NCI-H2029 treated with DMSO at 0.1 percent for 48 hours (cell line): Measurements from ENCODE around the gene RPL13A.

Experiments
- DNase-seq: peaks from one replicate; lab custom pipeline; 2025; lab: John Stamatoyannopoulos, UW

RPL13A gene

DNA sequence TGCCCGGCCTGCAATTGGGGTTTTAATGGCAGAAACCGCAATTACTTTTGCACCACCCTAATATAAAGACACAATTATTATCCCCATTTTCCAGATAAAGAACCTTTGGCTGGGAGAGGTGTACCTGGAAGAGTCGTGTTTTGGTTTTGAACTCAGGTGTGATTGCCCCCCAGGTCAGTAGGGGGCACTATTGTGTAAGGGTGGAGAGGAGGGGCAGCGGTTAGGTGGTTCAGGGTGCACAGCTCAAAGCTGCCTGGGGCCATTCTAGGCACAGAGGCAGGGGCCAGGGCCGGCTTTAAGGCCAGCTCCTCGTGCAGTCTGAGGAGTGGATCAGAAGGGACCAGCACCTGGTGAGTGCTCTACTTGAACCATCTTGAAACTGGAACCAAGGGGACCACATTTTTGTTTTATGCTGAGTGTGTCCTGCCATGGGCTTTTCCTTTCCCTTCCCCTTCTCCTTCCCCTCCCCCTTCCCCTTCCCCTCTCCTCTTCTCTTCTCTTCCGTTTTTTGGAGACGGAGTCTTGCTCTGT lies 19.2 kb downstream of the RPL13A start:
- peak; percentile 28 for DNase-seq

DNA sequence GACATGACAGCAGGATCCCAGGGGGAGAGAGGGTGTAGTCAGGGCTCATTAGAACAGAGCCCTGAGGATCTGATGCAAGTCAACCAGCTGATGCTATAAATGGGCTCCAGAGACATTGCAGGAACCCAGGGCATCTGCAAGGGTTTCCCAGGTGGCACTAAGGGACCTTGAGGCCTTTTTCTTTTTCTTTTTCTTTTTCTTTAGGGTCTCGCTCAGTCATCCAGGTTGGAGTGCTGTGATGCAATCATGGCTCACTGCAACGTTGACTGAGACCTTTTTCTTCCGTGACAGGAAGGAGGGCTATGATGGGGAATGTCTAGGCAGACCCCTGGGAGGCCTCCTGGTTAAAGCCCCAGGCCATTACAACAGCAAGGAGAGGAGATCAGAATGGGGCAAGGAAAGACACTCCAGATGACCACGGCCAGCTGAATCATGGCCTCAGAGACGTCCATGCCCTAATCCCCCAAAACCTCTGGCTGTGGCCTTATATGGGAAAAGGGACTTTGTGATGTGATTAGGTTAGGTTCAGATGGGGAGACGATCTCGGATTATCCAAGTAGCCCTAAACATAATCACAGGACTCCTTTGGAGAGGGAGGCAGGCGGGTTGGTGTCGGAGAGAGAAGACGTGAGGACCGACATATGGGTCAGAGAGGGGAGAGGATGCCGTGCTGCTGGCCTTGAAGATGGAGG lies 20.5 kb downstream of the RPL13A start:
- DNase-seq, result no peak

GRCh38 chr19:49512970-49513745 lies 25.8 kb downstream of the RPL13A start:
- DNase-seq, result no peak

- DNase-seq, result no peak
These were observed 26.3 kb downstream of the RPL13A start for GRCh38 chr19:49513746-49514118.

- no peak for DNase-seq
These were observed 26.7 kb downstream of the RPL13A start for GRCh38 chr19:49514151-49514550.

- DNase-seq, result no peak
These were observed 28.4 kb downstream of the RPL13A start for GRCh38 chr19:49515767-49516166.

DNA sequence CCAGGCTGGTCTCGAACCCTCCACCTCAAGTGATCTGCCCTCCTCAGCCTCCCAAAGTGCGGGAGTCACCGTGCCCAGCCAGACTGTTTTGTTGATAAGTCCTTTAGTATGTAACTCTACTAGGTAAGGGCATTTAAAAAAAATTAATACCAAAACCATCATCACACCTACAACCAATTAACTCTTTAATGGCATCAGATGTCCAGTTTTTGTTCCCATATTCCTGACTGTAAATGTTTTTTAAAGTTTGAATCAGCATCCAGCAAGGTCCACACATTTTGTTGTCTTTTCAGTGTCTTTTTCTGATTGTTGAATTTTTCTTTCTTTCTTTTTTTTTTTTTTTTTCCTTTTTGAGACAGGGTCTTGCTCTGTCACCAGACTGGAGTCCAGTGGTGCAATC lies 30.6 kb downstream of the RPL13A start:
- no peak for DNase-seq

DNA sequence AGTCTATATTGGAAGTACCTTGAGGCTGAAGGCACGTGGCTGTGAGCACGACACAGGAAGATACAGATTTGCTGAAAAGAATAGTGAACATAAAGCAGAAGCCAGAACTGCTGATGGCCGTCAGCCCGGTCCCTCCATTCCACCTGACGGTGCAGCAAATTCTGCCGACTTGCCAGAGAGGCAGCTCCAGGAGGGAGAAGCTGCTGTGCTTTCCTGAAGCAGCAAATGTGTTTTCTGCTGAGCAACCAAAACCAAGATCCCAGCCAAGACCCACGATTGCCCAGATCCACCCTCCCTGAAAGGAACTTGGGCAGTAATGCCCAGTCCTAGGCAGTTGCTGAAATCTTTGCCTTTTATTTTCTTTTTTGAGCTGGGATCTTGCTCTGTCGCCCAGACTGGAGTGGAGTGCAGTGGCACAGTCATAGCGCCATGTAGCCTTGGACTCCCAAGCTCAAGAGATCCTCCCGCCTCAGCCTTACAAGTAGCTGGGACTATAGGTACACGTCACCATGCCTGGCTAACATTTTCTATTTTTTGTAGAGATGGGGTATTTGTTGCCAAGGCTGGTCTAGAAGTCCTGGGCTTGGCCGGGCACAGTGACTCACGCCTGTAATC lies 33.4 kb downstream of the RPL13A start:
- no peak for DNase-seq

- no peak for DNase-seq
These were observed 37.5 kb downstream of the RPL13A start for GRCh38 chr19:49524812-49525455.

DNA sequence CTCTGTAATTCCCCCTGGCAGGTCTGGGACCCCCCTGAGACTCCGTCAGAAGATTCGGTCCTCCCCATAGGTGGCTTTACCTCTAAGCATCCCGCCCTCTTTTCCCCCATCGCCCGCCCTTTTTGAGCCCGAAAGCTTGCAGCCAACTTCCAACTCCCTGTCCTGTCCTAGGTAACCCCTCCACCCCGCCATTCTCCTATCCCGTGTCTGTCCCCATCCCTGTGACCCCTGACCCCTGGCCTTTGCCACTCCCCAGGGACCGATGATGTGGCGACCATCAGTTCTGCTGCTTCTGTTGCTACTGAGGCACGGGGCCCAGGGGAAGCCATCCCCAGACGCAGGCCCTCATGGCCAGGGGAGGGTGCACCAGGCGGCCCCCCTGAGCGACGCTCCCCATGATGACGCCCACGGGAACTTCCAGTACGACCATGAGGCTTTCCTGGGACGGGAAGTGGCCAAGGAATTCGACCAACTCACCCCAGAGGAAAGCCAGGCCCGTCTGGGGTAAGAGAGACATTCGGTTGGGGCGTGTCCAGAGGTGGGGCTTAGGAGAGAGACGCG lies 40.9 kb downstream of the RPL13A start:
- DNase-seq, result no peak

DNA sequence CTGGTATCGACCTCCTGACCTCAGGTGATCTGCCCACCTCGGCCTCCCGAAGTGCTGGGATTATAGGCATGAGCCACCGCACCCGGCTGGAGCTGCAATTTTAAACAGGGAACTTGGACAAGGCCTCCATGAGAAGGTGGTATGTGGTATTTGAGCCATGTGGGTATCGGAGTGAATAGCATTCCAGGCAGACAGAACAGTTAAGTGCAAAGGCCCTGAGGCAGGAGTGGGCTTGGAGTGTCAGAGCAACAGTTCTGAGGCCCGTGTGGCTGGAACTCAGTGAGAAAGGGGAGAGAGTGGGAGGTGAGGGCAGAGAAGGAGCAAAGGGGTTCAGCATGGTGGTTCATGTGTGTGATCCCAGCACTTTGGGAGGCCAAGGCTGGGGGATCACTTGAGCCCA lies 43.3 kb downstream of the RPL13A start:
- DNase-seq, result no peak

DNA sequence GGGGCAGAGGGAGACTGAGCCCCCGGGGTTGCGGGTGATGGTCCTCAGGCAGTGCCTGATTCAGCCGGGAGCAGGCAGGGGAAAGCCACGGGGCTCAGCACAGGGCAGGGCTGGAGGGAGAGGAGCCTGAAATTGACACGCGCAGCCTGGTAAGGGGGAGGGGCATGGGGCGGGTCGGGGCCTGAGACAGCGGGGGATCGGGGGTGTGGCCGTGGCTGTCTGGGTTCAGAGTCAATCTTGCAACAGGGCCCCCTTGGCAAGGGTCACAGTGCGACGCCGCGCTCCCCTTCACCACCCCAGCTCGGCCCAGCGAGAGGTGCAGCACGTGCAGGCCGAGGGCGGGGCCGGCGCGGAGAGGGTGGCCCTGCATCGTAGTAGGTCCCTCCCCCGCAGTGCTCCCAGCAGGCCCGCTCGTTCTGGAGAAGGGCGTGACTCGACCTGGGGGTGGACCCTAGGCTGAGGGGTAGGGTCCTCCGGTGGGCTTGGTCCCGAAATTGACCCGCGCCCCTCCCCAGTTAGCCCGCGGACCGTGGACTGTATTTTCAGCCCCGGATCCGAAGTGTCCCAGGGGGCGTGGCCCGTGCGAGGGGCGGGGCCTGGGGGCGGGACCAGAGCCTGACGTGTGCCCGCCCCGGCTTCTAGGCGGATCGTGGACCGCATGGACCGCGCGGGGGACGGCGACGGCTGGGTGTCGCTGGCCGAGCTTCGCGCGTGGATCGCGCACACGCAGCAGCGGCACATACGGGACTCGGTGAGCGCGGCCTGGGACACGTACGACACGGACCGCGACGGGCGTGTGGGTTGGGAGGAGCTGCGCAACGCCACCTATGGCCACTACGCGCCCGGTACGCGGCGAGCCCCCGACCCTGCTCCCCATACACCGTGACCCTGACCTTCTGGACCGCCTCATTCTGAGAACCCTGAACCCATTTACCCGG lies 46.4 kb downstream of the RPL13A start:
- peak; percentile 30 for DNase-seq

DNA sequence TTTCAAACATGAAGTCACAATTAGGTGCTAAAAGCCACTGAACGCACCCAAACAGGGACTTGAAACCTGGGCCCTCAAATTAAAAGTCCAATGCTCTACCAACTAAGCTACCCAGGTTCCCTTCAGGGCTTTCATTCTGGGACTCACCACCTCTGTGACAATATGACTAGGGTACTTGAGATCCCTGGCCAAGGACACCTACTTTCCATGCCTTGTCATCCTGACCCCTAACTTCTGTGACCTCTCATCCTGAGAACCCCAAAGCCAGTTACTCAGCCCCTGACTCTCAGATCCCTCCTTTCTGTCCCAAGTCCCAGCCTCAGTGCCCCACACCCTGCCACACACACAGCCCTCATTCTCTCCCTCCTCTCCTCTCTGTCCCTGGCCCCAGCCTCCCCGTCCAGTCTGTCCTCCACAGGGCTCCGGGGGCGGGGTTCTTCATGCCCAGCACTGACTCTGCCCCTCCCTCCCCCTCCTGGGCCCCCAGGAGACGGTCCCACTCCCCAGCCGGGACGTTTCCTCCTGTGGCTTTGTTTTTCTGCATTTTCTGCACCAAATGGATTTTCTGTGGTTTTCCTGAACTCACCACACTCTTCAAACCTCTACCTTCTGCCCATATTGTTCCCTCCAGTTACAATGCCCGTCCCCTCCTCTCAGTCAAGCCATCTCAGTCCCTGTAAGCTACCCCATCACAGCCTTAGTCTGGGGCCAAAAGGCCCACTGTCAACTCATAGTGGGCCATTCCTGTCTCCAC lies 47.4 kb downstream of the RPL13A start:
- no peak for DNase-seq

- no peak for DNase-seq
These were observed 49.6 kb downstream of the RPL13A start for GRCh38 chr19:49536921-49537462.

- no peak for DNase-seq
These were observed 51.2 kb downstream of the RPL13A start for GRCh38 chr19:49538643-49539042.

DNA sequence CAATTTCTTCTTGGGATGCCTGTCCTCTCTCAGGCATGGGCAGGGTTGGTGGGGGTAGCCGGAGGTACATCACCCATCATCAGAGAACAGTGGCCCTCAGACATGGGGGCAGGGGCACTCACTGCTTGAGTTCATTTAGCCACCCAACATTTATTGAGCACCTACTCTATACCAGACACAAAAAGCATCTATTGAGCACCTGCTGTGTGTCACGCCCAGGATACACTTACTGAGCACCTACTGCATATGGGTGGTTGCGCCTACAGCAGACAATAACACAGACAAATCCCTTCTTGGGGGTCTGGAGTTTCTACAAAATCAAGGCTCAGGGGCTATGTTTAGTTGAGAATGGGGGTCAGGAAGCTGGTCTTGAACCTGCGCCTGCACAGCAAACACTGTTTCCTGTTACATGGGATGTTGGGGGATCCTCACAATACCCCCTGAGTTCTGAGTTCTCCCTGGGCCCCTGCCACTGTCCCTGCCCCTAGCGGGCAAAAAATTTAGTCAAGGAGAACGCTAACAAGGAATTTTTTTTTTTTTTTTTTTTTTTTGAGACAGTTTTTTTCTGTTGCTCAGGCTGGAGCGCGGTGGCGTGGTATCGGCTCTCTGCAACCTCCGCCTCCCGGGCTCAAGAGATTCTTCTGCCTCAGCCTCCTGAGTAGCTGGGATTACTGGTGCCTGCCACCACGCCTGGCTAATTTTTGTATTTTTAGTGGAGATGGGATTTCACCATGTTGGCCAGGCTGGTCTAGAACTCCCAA lies 52.0 kb downstream of the RPL13A start:
- DNase-seq, result no peak
